HEK293 (cell line): Measurements from ENCODE around the gene AMOTL2.

Source experiments
- CTCF ChIA-PET: fragments of 350-600 bp; formaldehyde crosslinking; extraction: SDS; loops from one replicate; lab custom pipeline; 2021; ENCODE audit warnings: antibody characterized with exemption; lab: Yijun Ruan, JAX
- POLR2A ChIA-PET: fragments of 300-600 bp; formaldehyde crosslinking; extraction: SDS; loops from one replicate; lab custom pipeline; 2020; ENCODE audit warnings: antibody characterized with exemption, inconsistent platforms; lab: Yijun Ruan, JAX
- H3K27ac ChIP-seq: fragments of 200-500 bp; sonication (Bioruptor generic); 2 replicates; pipeline ENCODE4 v1.5.1; 2014; ENCODE audit warnings: low read depth, low read length, control low read depth, inconsistent platforms; ENCODE audit errors: extremely low read depth
- H3K36me3 ChIP-seq, 2 experiments: fragments of 200-500 bp in 1 of 2; sonication (Bioruptor generic) in 1 of 2; 1 replicate in 1 of 2; 2 replicates in 1 of 2; pipeline ENCODE4 v1.5.1; 2014 to 2017; ENCODE audit warnings: inconsistent platforms in 2 of 2, low read length in 2 of 2; ENCODE audit not compliant: control insufficient read depth in 2 of 2, insufficient read depth in 1 of 2
- H3K4me1 ChIP-seq: fragments of 200-500 bp; sonication (Bioruptor generic); 2 replicates; pipeline ENCODE4 v1.5.1; 2014; ENCODE audit warnings: mild to moderate bottlenecking, low read length, inconsistent platforms; ENCODE audit not compliant: control insufficient read depth, insufficient read depth
- H3K4me3 ChIP-seq: 2 replicates; pipeline ENCODE4 v1.5.1; 2011; ENCODE audit warnings: low read depth, mild to moderate bottlenecking, control low read depth, low read length, moderate library complexity
- H3K9me3 ChIP-seq: fragments of 200-500 bp; sonication (Bioruptor generic); 2 replicates; pipeline ENCODE4 v1.5.1; 2014; ENCODE audit warnings: low read depth, low read length, inconsistent platforms; ENCODE audit not compliant: control insufficient read depth, insufficient read depth
- OVOL3 ChIP-seq: fragments of 450-650 bp; formaldehyde crosslinking; IDR thresholded peaks from 2 replicates; pipeline ENCODE4 v1.5.1; 2016; ENCODE audit warnings: missing biosample characterization, missing genetic modification characterization
- WT1 ChIP-seq: fragments of 450-650 bp; formaldehyde crosslinking; IDR thresholded peaks from 2 replicates; pipeline ENCODE4 v1.5.1; 2016; ENCODE audit warnings: missing biosample characterization, missing genetic modification characterization
- ZBTB1 ChIP-seq: fragments of 450-650 bp; formaldehyde crosslinking; IDR thresholded peaks from 2 replicates; pipeline ENCODE4 v1.5.1; 2016; ENCODE audit warnings: missing biosample characterization, missing genetic modification characterization
- ZIC2 ChIP-seq: fragments of 450-650 bp; formaldehyde crosslinking; IDR thresholded peaks from 2 replicates; pipeline ENCODE4 v1.5.1; 2016; ENCODE audit warnings: missing biosample characterization, missing genetic modification characterization
- ZNF202 ChIP-seq: fragments of 450-650 bp; formaldehyde crosslinking; IDR thresholded peaks from 2 replicates; pipeline ENCODE4 v1.5.1; 2016; ENCODE audit warnings: missing biosample characterization, missing genetic modification characterization, borderline replicate concordance
- ZNF530 ChIP-seq: fragments of 450-650 bp; formaldehyde crosslinking; IDR thresholded peaks from 2 replicates; pipeline ENCODE4 v1.5.1; 2016; ENCODE audit warnings: low read depth, missing biosample characterization, missing genetic modification characterization
- ZNF585B ChIP-seq: fragments of 450-650 bp; formaldehyde crosslinking; IDR thresholded peaks from 2 replicates; pipeline ENCODE4 v1.5.1; 2016; ENCODE audit warnings: missing biosample characterization, missing genetic modification characterization
- ZNF610 ChIP-seq: fragments of 450-650 bp; formaldehyde crosslinking; IDR thresholded peaks from 2 replicates; pipeline ENCODE4 v1.5.1; 2016; ENCODE audit warnings: missing biosample characterization, missing genetic modification characterization, borderline replicate concordance
- ZNF664 ChIP-seq: fragments of 450-650 bp; formaldehyde crosslinking; IDR thresholded peaks from 2 replicates; pipeline ENCODE4 v1.5.1; 2016; ENCODE audit warnings: missing biosample characterization, missing genetic modification characterization
- ZNF747 ChIP-seq: fragments of 450-650 bp; formaldehyde crosslinking; IDR thresholded peaks from 2 replicates; pipeline ENCODE4 v1.5.1; 2016; ENCODE audit warnings: missing biosample characterization, missing genetic modification characterization
- ZNF843 ChIP-seq: fragments of 450-650 bp; formaldehyde crosslinking; IDR thresholded peaks from 2 replicates; pipeline ENCODE4 v1.5.1; 2016; ENCODE audit warnings: missing biosample characterization, missing genetic modification characterization
- ZXDB ChIP-seq: fragments of 450-650 bp; formaldehyde crosslinking; IDR thresholded peaks from 2 replicates; pipeline ENCODE4 v1.5.1; 2016; ENCODE audit warnings: missing biosample characterization, missing genetic modification characterization
- TF ChIP-seq, protein P1 (sequence below): fragments of 450-650 bp; formaldehyde crosslinking; IDR thresholded peaks from 2 replicates; pipeline ENCODE4 v1.5.1; 2017; ENCODE audit warnings: missing biosample characterization, missing genetic modification characterization
- TF ChIP-seq, protein P2 (sequence below): fragments of 450-650 bp; formaldehyde crosslinking; IDR thresholded peaks from 2 replicates; pipeline ENCODE4 v1.5.1; 2017; ENCODE audit warnings: missing biosample characterization, missing genetic modification characterization
- TF ChIP-seq, protein P3 (sequence below): fragments of 450-650 bp; formaldehyde crosslinking; IDR thresholded peaks from 2 replicates; pipeline ENCODE4 v1.5.1; 2016; ENCODE audit warnings: missing biosample characterization, missing genetic modification characterization

Gene AMOTL2

DNA sequence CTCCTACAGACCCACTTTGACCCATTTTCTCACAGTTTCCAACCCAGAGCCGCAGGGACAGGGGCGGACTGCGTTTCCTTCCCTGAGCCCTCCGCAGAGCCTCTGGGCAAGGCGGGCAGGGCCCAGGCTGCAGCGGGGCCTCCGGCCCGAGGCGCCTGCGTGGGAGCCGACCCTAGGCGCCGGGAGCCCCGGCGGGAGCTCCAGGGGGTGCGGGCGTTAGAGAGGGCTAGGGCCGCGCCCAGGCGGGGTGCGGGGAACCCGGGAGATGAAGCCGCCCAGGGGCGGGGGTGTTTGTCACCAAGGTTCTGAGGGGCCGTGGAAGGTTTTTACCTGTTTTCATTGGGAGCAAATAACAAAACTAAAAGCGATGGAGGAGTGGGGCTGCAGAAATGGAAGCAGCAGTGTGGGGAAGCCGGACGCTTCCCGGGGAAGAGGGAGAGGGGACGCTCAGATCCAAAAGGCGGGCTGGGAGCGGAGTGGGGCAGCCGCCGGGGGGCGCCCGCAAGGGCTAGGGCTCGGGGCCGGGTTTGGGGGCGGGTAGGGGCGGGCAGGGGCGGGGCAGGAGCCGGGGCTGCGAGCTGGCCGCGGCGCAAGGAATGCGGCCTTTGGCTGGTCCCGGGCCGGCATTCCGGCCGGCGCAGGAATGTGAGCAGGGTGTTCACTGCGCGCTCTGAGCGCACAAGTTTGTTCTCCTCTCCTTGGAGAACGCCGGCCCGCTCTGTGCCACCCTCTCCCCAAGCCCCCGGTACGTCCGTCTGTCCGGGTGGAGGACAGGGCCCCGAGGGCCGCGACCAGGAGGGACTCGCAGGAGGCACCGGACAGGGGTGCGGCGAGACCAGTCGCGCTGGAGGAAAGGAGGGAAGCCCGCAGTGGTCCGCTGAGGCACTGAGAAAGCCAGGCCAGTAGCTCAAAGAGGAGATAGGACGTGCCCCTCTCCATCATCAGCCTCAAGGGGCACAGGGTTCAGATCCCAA, 61.1 kb downstream of the AMOTL2 start:
- Histone ChIP-seq H3K27ac (no peak overlapping the region), H3K4me3 (no peak overlapping the region; the same call in 1 of the 2 replicates), H3K4me1 (no peaks in the 10 kb centered on the region), H3K9me3 (no peaks in the 10 kb centered on the region), H3K36me3 (no peaks in the 10 kb centered on the region)
- ChIA-PET POLR2A (interaction anchor here (1.0 to 1.6 kb wide), 2 partner anchors 52 to 61 kb away, joined by 4 read pairs; partner anchors contain the start of gene AMOTL2), CTCF (interaction anchor here (0.7 to 3.6 kb wide), 5 partner anchors 62 to 216 kb away, joined by 3 to 10 read pairs (median 3); partner anchors contain the start of gene AMOTL2)
- TF ChIP-seq, protein P1, sequence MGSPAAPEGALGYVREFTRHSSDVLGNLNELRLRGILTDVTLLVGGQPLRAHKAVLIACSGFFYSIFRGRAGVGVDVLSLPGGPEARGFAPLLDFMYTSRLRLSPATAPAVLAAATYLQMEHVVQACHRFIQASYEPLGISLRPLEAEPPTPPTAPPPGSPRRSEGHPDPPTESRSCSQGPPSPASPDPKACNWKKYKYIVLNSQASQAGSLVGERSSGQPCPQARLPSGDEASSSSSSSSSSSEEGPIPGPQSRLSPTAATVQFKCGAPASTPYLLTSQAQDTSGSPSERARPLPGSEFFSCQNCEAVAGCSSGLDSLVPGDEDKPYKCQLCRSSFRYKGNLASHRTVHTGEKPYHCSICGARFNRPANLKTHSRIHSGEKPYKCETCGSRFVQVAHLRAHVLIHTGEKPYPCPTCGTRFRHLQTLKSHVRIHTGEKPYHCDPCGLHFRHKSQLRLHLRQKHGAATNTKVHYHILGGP (tag by site-specific recombination): no peak

DNA sequence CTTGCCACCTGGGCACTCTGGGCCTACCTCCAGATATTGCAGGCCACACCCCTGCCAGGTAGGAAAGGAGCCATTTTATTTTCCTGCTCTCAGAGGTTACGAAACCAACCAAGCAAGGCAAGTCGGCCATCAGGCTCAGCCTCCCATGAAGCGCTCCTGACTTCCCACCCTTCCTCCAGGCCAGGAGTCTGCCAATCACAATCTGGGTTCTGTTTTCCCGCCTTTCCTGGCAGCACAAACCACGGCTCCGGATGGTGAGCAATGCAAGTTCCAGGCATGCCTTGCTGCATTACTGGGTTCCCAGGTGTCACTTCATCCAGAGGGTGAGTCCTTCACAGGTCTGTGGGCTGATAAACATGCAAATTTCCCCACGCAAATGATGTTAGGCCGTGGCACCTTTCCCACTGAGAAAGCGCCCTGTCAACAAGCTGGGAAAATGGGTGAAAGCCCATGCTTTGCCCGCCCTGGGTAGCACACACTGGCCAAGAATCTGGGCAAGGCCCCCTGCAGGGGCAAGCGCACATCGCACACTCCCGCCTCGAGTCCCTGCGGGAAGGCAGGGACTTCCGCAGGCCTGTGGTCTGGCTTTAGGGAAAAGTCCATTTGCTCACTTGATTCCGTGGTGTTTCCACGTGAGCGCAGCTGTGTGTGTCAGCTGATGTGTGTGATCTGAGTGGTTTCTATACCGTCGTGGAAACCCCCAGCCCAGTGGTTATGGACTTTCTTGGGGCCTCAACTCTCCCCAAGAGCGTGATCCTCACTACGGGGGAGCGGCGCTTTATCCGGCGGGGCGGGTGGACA, 62.0 kb downstream of the AMOTL2 start:
- H3K27ac ChIP-seq: no peak overlapping the region
- no peaks in the 10 kb centered on the region for H3K4me1 ChIP-seq
- H3K9me3 ChIP-seq: no peaks in the 10 kb centered on the region
- POLR2A ChIA-PET: no interaction called here
- H3K36me3 ChIP-seq: no peaks in the 10 kb centered on the region
- CTCF ChIA-PET: interaction anchor here (0.5 to 3.6 kb wide), 5 partner anchors 63 to 161 kb away, joined by 3 to 10 read pairs (median 3); partner anchors contain the start of gene AMOTL2
- H3K4me3 ChIP-seq: no peak overlapping the region
- no peak for TF ChIP-seq ZNF202 (tag by site-specific recombination)
- no peak for TF ChIP-seq ZNF843 (tag by site-specific recombination)
- TF ChIP-seq ZIC2 (tag by site-specific recombination): no peak
- TF ChIP-seq ZNF610 (tag by site-specific recombination): no peak
- no peak for TF ChIP-seq OVOL3 (tag by site-specific recombination)
- no peak for TF ChIP-seq ZBTB1 (tag by site-specific recombination)
- TF ChIP-seq, protein P2, sequence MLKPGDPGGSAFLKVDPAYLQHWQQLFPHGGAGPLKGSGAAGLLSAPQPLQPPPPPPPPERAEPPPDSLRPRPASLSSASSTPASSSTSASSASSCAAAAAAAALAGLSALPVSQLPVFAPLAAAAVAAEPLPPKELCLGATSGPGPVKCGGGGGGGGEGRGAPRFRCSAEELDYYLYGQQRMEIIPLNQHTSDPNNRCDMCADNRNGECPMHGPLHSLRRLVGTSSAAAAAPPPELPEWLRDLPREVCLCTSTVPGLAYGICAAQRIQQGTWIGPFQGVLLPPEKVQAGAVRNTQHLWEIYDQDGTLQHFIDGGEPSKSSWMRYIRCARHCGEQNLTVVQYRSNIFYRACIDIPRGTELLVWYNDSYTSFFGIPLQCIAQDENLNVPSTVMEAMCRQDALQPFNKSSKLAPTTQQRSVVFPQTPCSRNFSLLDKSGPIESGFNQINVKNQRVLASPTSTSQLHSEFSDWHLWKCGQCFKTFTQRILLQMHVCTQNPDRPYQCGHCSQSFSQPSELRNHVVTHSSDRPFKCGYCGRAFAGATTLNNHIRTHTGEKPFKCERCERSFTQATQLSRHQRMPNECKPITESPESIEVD (tag by site-specific recombination): no peak

DNA sequence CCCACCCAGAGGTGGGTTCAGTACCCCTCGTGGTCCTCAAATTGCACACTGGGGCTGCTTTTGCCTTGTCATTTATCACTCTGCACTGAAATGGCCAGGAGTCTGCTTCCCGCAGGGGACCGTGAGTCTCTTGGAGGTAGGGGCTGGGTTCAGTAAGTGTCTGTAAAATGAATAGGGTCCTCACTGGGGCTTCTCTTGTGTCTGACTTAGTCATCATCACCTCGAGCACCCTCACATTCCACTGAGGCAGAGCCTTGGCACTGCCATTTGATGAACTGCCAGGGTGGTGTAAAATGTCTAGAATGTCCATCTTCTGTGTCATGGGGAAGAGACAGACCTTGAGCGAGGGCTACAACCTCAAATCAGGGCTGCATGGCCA, 62.6 kb downstream of the AMOTL2 start:
- CTCF ChIA-PET: interaction anchor here (0.5 to 7.0 kb wide), 5 partner anchors 63 to 163 kb away, joined by 3 to 124 read pairs (median 3); partner anchors contain the start of gene AMOTL2
- no peak overlapping the region for H3K27ac ChIP-seq
- TF ChIP-seq ZNF747 (tag by site-specific recombination) (no peak), ZNF664 (tag by site-specific recombination) (no peak), WT1 (no peak), ZNF530 (no peak), OVOL3 (tag by site-specific recombination) (no peak), ZNF585B (no peak), ZXDB (tag by site-specific recombination) (no peak)
- TF ChIP-seq, protein P3, sequence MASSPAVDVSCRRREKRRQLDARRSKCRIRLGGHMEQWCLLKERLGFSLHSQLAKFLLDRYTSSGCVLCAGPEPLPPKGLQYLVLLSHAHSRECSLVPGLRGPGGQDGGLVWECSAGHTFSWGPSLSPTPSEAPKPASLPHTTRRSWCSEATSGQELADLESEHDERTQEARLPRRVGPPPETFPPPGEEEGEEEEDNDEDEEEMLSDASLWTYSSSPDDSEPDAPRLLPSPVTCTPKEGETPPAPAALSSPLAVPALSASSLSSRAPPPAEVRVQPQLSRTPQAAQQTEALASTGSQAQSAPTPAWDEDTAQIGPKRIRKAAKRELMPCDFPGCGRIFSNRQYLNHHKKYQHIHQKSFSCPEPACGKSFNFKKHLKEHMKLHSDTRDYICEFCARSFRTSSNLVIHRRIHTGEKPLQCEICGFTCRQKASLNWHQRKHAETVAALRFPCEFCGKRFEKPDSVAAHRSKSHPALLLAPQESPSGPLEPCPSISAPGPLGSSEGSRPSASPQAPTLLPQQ (tag by site-specific recombination): no peak
- H3K9me3 ChIP-seq: no peaks in the 10 kb centered on the region
- H3K4me1 ChIP-seq: no peaks in the 10 kb centered on the region
- POLR2A ChIA-PET: interaction anchor here (1.5 kb wide), 1 partner anchor 162 kb away, joined by 3 read pairs; no protein-coding TSS in a partner anchor
- no peak overlapping the region for H3K4me3 ChIP-seq
- no peaks in the 10 kb centered on the region for H3K36me3 ChIP-seq
